VCaP (cell line): Measurements from ENCODE around the gene TMEM101.

Experiments used
- H3K27ac ChIP-seq: fragments of 450-650 bp; 2 replicates; pipeline ENCODE4 v1.5.1; 2017
- CTCF ChIP-seq: fragments of 450-650 bp; conservative IDR thresholded peaks from 2 replicates; pipeline ENCODE4 v1.5.1; 2017; ENCODE audit warnings: mild to moderate bottlenecking, moderate library complexity

TMEM101 gene

DNA sequence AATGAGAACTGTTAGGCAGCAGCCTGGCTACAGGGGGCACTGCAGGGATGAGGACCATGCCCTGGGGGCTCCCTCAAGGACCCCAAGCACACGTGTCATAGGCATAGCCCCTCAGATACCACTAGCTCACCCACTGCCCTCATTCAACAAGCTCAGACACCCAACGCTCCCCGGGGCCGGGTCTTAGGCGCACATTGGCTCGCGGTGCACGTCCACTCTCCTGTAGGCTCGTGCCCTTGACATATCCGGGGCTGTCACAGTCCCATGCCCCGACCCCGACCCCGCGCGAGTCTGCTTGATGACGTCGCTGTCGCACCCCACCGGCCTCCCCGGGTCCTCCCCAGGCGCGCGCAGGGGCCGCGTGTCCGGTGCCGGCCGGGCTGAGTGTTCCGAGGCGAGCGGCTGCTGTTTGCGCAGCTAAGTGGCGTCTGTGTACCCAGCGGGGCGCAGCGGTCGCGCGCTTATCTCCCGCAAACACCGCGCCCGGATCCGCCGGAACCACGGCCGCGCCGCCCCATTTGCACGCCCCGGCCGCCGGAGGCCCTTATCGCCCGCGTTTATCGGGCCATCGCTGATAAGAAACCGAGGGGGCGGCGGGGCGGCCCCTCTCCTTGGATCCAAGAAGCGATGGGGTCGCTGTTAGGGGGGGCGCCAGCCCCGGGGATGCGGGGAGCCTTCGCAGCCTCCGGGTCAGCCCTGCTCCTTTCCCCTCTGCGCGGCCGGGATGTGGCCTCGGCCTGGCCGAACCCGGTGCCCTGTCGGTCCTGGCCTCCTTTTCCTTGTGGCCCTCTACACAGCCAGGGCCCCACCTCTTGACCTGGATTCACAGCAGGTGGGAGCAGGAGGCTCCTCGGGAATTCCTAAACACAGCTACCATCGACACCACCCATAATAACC, 31.0 kb downstream of the TMEM101 start:
- peak; percentile 60 for TF ChIP-seq CTCF
- peak overlapping the region; percentile 50; the same call in 1 of the 2 replicates for H3K27ac ChIP-seq

DNA sequence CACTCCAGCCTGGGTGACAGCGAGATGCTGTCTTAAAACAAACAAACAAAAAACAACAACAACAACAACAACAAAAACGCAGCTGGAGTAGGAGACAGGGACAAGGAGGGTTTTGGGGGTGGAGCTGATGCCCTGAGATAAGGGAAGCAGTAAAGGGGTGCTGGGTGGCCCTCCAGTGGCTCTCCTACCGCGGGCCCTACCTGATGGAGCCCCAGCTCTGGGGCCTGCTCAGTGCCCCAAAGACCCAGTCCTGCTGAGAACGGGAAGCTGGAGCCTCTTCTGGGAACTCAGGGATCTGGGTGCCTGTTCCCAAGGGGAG, 31.6 kb downstream of the TMEM101 start:
- TF ChIP-seq CTCF = no peak

DNA sequence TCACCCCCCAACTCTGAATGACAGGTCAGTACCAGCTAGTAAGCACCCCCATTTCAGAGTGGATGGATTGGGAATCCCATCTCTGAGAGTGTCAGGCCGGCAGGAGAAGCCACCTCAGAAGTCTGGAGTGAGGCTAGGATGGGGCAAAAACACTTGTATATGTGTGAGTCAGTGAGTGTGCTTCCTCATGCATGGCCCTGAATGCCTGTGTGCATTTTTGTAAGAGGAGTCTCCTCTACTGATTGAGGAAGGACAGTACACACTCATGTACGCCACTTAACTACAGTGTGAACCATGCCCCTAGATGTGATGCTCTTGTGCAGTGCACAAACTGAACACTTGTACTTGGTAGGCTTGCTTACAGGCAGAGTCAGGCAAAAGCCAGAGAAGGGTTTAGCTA, 32.6 kb downstream of the TMEM101 start:
- H3K27ac ChIP-seq = no peak overlapping the region
- TF ChIP-seq CTCF = no peak

More for the DNA sequence above, 31.6 kb downstream of the TMEM101 start:
- H3K27ac ChIP-seq = no peak overlapping the region

GRCh38 chr17:43979671-43980070, 35.1 kb downstream of the TMEM101 start:
- no peak overlapping the region for H3K27ac ChIP-seq
- no peak for TF ChIP-seq CTCF

GRCh38 chr17:43979011-43979410, 35.8 kb downstream of the TMEM101 start:
- H3K27ac ChIP-seq = no peak overlapping the region
- no peak for TF ChIP-seq CTCF

DNA sequence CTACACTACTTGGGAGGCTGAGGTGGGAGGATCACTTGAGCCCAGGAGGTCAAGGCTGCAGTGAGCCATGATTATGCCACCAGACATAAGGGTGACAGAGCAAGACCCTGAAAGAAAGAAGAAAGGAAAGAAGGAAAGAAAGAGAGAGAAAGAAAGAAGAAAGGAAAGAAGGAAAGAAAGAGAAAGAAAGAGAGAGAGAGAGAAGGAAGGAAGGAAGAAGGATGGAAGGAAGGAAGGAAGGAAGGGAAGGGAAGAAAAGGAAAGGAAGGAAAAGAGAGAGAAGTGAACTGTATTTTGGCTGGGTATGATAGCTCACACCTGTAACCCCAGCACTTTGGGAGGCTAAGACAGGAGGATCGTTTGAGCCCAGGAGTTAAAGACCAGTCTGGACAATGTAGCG, 36.7 kb downstream of the TMEM101 start:
- no peak overlapping the region for H3K27ac ChIP-seq

More for the DNA sequence above, 36.7 kb downstream of the TMEM101 start:
- TF ChIP-seq CTCF = no peak
